HepG2 (cell line): ENCODE data around the gene GDAP2. TPM values are rescaled to one million over a fixed set of nuclear protein-coding genes. Genes with fewer than 3 reads are reported as not detected.

Source experiments
- AHR ChIP-seq: IDR thresholded peaks from 2 replicates; pipeline ENCODE4 v1.6.1; 2018; ENCODE audit warnings: missing genetic modification reagents, missing compliant biosample characterization
- FLYWCH1 ChIP-seq: sonication (generic); formaldehyde crosslinking; IDR thresholded peaks from 2 replicates; pipeline ENCODE4 v1.8.1; 2023; ENCODE audit warnings: mild to moderate bottlenecking, missing genetic modification reagents
- MATR3 ChIP-seq: sonication (generic); formaldehyde crosslinking; IDR thresholded peaks from 2 replicates; pipeline ENCODE4 v1.4.0; 2020; ENCODE audit warnings: missing genetic modification reagents
- NFYB ChIP-seq: sonication (generic); formaldehyde crosslinking; IDR thresholded peaks from 2 replicates; pipeline ENCODE4 v1.4.0; 2020; ENCODE audit warnings: missing genetic modification reagents
- SNAPC2 ChIP-seq: sonication (generic); formaldehyde crosslinking; IDR thresholded peaks from 2 replicates; pipeline ENCODE4 v1.8.1; 2022; ENCODE audit warnings: mild to moderate bottlenecking, missing genetic modification reagents
- ZNF230 ChIP-seq: sonication (generic); formaldehyde crosslinking; IDR thresholded peaks from 2 replicates; pipeline ENCODE4 v1.4.0; 2020; ENCODE audit warnings: mild to moderate bottlenecking, missing genetic modification reagents
- polyA plus RNA-seq, 8 experiments: library from polyadenylated mRNA; depleted of rRNA in 3 of 8; stranded (reverse) in 7 of 8; unstranded in 1 of 8; fragments of >200 nt; fragmentation: Illumina TruSeq in 4 of 8; extraction: Trizol in 4 of 8; gene quantifications; 2 replicates each; pipeline versions ENCODE4 v1.2.1 to v1.2.3, GENCODE V29; 2011 to 2016; ENCODE audit warnings: low read depth in 4 of 8, missing spikeins in 1 of 8, mixed read lengths in 1 of 8; ENCODE audit not compliant: insufficient read depth in 1 of 8
- total RNA-seq, 5 experiments: library from RNA; depleted of rRNA; stranded (reverse); fragments of >200 nt; fragmentation: Illumina TruSeq; extraction: Trizol; gene quantifications; 2 replicates each; pipeline ENCODE4 v1.2.3, GENCODE V29; 2016; ENCODE audit warnings: low read depth in 1 of 5
- TF ChIP-seq, protein P1 (sequence below): IDR thresholded peaks from 2 replicates; pipeline ENCODE4 v1.6.1; 2012; ENCODE audit warnings: low read length, improper control_type of control experiment
- TF ChIP-seq, protein P2 (sequence below): sonication (generic); formaldehyde crosslinking; IDR thresholded peaks from 2 replicates; pipeline ENCODE4 v1.5.0; 2020; ENCODE audit warnings: mild to moderate bottlenecking, missing genetic modification reagents
- TF ChIP-seq, protein P3 (sequence below): sonication (generic); formaldehyde crosslinking; conservative IDR thresholded peaks from 2 replicates; pipeline ENCODE4 v1.8.0; 2022; ENCODE audit warnings: missing genetic modification reagents
- TF ChIP-seq, protein P4 (sequence below): sonication (generic); formaldehyde crosslinking; IDR thresholded peaks from 2 replicates; pipeline ENCODE4 v1.8.1; 2023; ENCODE audit warnings: missing genetic modification reagents, mild to moderate bottlenecking, borderline replicate concordance
- TF ChIP-seq, protein P5 (sequence below): sonication (generic); formaldehyde crosslinking; IDR thresholded peaks from 2 replicates; pipeline ENCODE4 v1.5.0; 2020; ENCODE audit warnings: missing genetic modification reagents
- TF ChIP-seq, protein P6 (sequence below): sonication (generic); formaldehyde crosslinking; IDR thresholded peaks from 2 replicates; pipeline ENCODE4 v1.5.1; 2020; ENCODE audit warnings: mild to moderate bottlenecking, missing genetic modification reagents, moderate library complexity
- TF ChIP-seq, protein P7 (sequence below): sonication (generic); formaldehyde crosslinking; IDR thresholded peaks from 2 replicates; pipeline ENCODE4 v1.5.0; 2020; ENCODE audit warnings: missing genetic modification reagents, mild to moderate bottlenecking, borderline replicate concordance
- TF ChIP-seq, protein P8 (sequence below): sonication (generic); formaldehyde crosslinking; IDR thresholded peaks from 2 replicates; pipeline ENCODE4 v1.4.0; 2020; ENCODE audit warnings: mild to moderate bottlenecking, missing genetic modification reagents

The GDAP2 gene
- total and polyA plus RNA-seq, 2 of the 13 experiments (the other 11 are each of a cell fraction or from before 2014, with no cell fraction given), result 11.4 to 23.2 TPM

DNA sequence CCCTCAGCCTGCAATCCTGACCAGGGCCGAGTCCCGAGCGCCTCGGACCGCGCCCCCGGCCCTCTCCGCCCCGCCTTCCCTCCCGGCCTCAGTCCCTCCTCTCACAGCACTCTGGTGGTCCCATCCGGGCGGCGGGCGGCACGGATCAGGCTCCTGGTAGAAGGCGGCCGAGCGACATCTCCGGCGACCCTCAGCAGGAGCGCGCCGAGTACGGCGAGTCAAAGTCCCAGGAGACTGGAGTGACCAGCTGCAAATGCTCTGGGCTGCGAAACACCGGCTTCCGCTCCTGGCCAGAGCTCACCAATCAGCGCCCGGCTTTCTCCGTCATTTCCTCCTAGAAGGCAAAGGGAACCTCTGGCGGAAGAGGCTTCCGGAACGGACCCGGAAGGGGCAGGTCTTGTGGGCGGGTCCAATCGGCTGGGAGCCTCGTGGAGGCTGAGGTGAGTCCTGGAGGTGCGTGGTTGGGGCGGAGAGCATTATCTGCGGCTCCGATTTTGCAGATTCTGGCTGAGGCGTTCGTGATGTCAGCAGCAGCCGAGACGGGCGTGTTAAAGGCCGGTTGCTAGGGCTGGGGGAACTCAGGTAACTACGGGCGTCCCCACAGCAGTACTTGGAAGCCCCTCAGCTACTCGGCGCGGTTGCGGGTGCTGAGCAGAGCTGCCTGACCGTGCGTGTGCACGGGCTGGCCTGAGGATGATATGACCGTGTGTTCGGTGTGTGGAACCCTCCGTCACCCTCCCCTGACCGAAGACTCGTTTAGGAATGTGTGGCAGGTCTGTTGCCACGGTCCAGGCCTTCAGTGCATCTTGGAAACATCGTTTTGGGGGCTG is at the start of gene GDAP2, which contains the start of gene WDR3 (continued):
- TF ChIP-seq, protein P1, sequence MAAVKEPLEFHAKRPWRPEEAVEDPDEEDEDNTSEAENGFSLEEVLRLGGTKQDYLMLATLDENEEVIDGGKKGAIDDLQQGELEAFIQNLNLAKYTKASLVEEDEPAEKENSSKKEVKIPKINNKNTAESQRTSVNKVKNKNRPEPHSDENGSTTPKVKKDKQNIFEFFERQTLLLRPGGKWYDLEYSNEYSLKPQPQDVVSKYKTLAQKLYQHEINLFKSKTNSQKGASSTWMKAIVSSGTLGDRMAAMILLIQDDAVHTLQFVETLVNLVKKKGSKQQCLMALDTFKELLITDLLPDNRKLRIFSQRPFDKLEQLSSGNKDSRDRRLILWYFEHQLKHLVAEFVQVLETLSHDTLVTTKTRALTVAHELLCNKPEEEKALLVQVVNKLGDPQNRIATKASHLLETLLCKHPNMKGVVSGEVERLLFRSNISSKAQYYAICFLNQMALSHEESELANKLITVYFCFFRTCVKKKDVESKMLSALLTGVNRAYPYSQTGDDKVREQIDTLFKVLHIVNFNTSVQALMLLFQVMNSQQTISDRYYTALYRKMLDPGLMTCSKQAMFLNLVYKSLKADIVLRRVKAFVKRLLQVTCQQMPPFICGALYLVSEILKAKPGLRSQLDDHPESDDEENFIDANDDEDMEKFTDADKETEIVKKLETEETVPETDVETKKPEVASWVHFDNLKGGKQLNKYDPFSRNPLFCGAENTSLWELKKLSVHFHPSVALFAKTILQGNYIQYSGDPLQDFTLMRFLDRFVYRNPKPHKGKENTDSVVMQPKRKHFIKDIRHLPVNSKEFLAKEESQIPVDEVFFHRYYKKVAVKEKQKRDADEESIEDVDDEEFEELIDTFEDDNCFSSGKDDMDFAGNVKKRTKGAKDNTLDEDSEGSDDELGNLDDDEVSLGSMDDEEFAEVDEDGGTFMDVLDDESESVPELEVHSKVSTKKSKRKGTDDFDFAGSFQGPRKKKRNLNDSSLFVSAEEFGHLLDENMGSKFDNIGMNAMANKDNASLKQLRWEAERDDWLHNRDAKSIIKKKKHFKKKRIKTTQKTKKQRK, result no peak
- TF ChIP-seq, protein P2, sequence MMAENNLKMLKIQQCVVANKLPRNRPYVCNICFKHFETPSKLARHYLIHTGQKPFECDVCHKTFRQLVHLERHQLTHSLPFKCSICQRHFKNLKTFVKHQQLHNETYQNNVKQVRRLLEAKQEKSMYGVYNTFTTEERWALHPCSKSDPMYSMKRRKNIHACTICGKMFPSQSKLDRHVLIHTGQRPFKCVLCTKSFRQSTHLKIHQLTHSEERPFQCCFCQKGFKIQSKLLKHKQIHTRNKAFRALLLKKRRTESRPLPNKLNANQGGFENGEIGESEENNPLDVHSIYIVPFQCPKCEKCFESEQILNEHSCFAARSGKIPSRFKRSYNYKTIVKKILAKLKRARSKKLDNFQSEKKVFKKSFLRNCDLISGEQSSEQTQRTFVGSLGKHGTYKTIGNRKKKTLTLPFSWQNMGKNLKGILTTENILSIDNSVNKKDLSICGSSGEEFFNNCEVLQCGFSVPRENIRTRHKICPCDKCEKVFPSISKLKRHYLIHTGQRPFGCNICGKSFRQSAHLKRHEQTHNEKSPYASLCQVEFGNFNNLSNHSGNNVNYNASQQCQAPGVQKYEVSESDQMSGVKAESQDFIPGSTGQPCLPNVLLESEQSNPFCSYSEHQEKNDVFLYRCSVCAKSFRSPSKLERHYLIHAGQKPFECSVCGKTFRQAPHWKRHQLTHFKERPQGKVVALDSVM (CRISPR knock-in tag), result peak; percentile 91
- TF ChIP-seq, protein P3, sequence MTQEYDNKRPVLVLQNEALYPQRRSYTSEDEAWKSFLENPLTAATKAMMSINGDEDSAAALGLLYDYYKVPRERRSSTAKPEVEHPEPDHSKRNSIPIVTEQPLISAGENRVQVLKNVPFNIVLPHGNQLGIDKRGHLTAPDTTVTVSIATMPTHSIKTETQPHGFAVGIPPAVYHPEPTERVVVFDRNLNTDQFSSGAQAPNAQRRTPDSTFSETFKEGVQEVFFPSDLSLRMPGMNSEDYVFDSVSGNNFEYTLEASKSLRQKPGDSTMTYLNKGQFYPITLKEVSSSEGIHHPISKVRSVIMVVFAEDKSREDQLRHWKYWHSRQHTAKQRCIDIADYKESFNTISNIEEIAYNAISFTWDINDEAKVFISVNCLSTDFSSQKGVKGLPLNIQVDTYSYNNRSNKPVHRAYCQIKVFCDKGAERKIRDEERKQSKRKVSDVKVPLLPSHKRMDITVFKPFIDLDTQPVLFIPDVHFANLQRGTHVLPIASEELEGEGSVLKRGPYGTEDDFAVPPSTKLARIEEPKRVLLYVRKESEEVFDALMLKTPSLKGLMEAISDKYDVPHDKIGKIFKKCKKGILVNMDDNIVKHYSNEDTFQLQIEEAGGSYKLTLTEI (CRISPR knock-in tag), result no peak
- TF ChIP-seq, protein P4, sequence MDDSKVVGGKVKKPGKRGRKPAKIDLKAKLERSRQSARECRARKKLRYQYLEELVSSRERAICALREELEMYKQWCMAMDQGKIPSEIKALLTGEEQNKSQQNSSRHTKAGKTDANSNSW (CRISPR knock-in tag), result no peak
- no peak for TF ChIP-seq FLYWCH1 (CRISPR knock-in tag)
- peak; percentile 82 for TF ChIP-seq ZNF230 (CRISPR knock-in tag)
- TF ChIP-seq, protein P5, sequence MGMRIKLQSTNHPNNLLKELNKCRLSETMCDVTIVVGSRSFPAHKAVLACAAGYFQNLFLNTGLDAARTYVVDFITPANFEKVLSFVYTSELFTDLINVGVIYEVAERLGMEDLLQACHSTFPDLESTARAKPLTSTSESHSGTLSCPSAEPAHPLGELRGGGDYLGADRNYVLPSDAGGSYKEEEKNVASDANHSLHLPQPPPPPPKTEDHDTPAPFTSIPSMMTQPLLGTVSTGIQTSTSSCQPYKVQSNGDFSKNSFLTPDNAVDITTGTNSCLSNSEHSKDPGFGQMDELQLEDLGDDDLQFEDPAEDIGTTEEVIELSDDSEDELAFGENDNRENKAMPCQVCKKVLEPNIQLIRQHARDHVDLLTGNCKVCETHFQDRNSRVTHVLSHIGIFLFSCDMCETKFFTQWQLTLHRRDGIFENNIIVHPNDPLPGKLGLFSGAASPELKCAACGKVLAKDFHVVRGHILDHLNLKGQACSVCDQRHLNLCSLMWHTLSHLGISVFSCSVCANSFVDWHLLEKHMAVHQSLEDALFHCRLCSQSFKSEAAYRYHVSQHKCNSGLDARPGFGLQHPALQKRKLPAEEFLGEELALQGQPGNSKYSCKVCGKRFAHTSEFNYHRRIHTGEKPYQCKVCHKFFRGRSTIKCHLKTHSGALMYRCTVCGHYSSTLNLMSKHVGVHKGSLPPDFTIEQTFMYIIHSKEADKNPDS, result no peak
- TF ChIP-seq, protein P6, sequence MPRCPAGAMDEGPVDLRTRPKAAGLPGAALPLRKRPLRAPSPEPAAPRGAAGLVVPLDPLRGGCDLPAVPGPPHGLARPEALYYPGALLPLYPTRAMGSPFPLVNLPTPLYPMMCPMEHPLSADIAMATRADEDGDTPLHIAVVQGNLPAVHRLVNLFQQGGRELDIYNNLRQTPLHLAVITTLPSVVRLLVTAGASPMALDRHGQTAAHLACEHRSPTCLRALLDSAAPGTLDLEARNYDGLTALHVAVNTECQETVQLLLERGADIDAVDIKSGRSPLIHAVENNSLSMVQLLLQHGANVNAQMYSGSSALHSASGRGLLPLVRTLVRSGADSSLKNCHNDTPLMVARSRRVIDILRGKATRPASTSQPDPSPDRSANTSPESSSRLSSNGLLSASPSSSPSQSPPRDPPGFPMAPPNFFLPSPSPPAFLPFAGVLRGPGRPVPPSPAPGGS (CRISPR knock-in tag), result peak; percentile 82; the same call in 1 of the 2 replicates
- TF ChIP-seq MATR3, result no peak
- TF ChIP-seq, protein P7, sequence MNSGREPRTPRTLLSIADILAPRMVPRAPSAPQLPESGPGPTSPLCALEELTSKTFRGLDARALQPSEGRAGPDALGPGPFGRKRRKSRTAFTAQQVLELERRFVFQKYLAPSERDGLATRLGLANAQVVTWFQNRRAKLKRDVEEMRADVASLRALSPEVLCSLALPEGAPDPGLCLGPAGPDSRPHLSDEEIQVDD (CRISPR knock-in tag), result no peak
- TF ChIP-seq AHR, result no peak
- TF ChIP-seq SNAPC2 (CRISPR knock-in tag), result no peak
- TF ChIP-seq, protein P8, sequence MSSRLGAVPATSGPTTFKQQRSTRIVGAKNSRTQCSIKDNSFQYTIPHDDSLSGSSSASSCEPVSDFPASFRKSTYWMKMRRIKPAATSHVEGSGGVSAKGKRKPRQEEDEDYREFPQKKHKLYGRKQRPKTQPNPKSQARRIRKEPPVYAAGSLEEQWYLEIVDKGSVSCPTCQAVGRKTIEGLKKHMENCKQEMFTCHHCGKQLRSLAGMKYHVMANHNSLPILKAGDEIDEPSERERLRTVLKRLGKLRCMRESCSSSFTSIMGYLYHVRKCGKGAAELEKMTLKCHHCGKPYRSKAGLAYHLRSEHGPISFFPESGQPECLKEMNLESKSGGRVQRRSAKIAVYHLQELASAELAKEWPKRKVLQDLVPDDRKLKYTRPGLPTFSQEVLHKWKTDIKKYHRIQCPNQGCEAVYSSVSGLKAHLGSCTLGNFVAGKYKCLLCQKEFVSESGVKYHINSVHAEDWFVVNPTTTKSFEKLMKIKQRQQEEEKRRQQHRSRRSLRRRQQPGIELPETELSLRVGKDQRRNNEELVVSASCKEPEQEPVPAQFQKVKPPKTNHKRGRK (CRISPR knock-in tag), result no peak
- TF ChIP-seq NFYB, result peak; percentile 87
